Colonic mucosa (tissue), 4 donors: Measurements from ENCODE around the gene ANKEF1. TPM values are rescaled to one million over a fixed set of nuclear protein-coding genes. Genes with fewer than 3 reads are reported as not detected.

ENCODE experiments used
- DNase-seq: peaks from one replicate; pipeline ENCODE4 v3.0.0-alpha.2; 2020
- H3K27ac ChIP-seq: fragments of 200-600 bp; one replicate; pipeline ENCODE4 v1.8.0; 2021
- H3K27me3 ChIP-seq: fragments of 200-600 bp; one replicate; pipeline ENCODE4 v1.8.0; 2021
- H3K36me3 ChIP-seq: fragments of 200-600 bp; one replicate; pipeline ENCODE4 v1.8.0; 2021
- H3K4me1 ChIP-seq: fragments of 200-600 bp; one replicate; pipeline ENCODE4 v1.8.0; 2021; ENCODE audit warnings: mild to moderate bottlenecking
- H3K4me3 ChIP-seq: fragments of 200-600 bp; one replicate; pipeline ENCODE4 v1.8.0; 2021
- H3K9ac ChIP-seq, 2 donors: one replicate each; pipeline ENCODE4 v1.7.0; 2013; ENCODE audit warnings: control low read depth in 2 of 2, low read depth in 2 of 2, low read length in 2 of 2
- H3K9me3 ChIP-seq: fragments of 200-600 bp; one replicate; pipeline ENCODE4 v1.8.0; 2021
- intact Hi-C: fragments of 100-400 bp; cut with DNase I; formaldehyde crosslinking; loops from one replicate; pipeline ENCODE4 v1.14.1; 2022
- total RNA-seq, 2 donors: library from RNA; stranded (reverse); fragmentation: NEBNext Ultra II Directional in 1 of 2; extraction: Animal tissue kit (Norgen Biotek cat#: 25700) in 1 of 2; gene quantifications; one replicate each; pipeline ENCODE4 v1.2.1, GENCODE V29; 2021
- TF ChIP-seq, protein P1 (sequence below): fragments of 200-600 bp; IDR thresholded peaks from one replicate; pipeline ENCODE4 v1.8.0; 2022; ENCODE audit warnings: antibody characterized with exemption, mild to moderate bottlenecking
- donor health status: healthy.
- donor health status: DM: no; HTN: no; CAD: no.
- donor health status: DM: no; HTN: no; CAD: no.

Gene ANKEF1
- total RNA-seq, 2 donors from 2014 or later: 4.8 to 9.2 TPM

GRCh38 chr20:10077081-10077471 is 42.3 kb downstream of the ANKEF1 start:
- Histone ChIP-seq H3K4me1 (no peaks in the 10 kb centered on the region), H3K27me3 (no peaks in the 10 kb centered on the region), H3K9me3 (no peaks in the 10 kb centered on the region), H3K27ac (no peak overlapping the region), H3K36me3 (no peaks in the 10 kb centered on the region), H3K4me3 (no peak overlapping the region), H3K9ac (no peak overlapping the region)
- intact Hi-C loops: no loop called here
- peak; percentile 23 for DNase-seq
- TF ChIP-seq, protein P1, sequence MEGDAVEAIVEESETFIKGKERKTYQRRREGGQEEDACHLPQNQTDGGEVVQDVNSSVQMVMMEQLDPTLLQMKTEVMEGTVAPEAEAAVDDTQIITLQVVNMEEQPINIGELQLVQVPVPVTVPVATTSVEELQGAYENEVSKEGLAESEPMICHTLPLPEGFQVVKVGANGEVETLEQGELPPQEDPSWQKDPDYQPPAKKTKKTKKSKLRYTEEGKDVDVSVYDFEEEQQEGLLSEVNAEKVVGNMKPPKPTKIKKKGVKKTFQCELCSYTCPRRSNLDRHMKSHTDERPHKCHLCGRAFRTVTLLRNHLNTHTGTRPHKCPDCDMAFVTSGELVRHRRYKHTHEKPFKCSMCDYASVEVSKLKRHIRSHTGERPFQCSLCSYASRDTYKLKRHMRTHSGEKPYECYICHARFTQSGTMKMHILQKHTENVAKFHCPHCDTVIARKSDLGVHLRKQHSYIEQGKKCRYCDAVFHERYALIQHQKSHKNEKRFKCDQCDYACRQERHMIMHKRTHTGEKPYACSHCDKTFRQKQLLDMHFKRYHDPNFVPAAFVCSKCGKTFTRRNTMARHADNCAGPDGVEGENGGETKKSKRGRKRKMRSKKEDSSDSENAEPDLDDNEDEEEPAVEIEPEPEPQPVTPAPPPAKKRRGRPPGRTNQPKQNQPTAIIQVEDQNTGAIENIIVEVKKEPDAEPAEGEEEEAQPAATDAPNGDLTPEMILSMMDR: no peak

DNA sequence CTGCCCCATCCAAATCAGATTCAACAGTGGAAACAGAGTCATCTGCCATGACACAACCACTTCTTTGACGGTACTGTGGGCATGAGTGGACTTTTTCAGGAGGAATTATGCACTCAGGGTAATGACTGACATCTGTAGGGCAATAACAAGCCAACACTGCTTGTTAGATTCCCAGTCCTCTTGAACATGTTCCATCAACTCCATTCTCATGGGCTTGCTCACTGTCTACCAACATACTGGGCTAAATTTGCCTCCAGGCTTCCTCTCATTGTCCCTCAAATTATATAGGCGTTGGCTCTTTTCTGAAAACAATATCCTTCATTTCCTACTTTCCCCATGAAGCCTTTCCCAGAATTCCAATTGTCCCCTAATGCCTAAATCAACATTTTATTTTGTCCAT is 43.1 kb downstream of the ANKEF1 start:
- Histone ChIP-seq H3K36me3 (no peaks in the 10 kb centered on the region), H3K27ac (no peak overlapping the region), H3K27me3 (no peaks in the 10 kb centered on the region), H3K4me3 (no peak overlapping the region), H3K9ac (no peak overlapping the region), H3K9me3 (no peaks in the 10 kb centered on the region), H3K4me1 (no peaks in the 10 kb centered on the region)
- DNase-seq: no peak
- TF ChIP-seq, protein P1: no peak
- intact Hi-C loops: no loop called here

DNA sequence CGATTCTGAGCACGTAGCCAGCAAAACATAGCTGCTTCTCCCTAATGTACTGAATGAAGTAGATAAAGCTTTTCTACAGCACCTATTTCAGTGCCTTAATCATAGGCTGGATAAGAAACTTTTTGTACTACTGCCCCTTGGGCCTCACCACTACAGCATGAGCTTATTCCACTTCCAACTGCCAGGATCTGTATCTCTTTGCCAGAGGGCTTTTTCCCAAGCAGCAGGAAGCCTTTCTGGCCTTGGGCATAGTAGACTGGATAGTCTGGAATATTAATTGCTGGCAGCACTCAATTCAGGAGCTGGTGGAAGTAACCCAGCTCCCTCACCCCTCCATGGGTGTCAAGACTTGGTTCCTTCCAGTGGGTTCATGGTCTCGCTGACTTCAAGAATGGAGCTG is 43.6 kb downstream of the ANKEF1 start:
- no peaks in the 10 kb centered on the region for H3K36me3 ChIP-seq
- no peaks in the 10 kb centered on the region for H3K27me3 ChIP-seq
- no peak overlapping the region for H3K27ac ChIP-seq
- no peak for DNase-seq
- H3K4me1 ChIP-seq: no peaks in the 10 kb centered on the region
- no peak overlapping the region for H3K9ac ChIP-seq
- H3K9me3 ChIP-seq: no peaks in the 10 kb centered on the region
- intact Hi-C loops: no loop called here
- no peak overlapping the region for H3K4me3 ChIP-seq
- TF ChIP-seq, protein P1: no peak

- Histone ChIP-seq H3K27me3 (no peaks in the 10 kb centered on the region), H3K4me1 (no peaks in the 10 kb centered on the region), H3K27ac (no peak overlapping the region), H3K4me3 (no peak overlapping the region), H3K9me3 (no peaks in the 10 kb centered on the region), H3K9ac (no peak overlapping the region), H3K36me3 (no peaks in the 10 kb centered on the region)
- DNase-seq: no peak
- intact Hi-C loops: no loop called here
- TF ChIP-seq, protein P1: no peak
These were observed 45.2 kb downstream of the ANKEF1 start for GRCh38 chr20:10079964-10080363.

DNA sequence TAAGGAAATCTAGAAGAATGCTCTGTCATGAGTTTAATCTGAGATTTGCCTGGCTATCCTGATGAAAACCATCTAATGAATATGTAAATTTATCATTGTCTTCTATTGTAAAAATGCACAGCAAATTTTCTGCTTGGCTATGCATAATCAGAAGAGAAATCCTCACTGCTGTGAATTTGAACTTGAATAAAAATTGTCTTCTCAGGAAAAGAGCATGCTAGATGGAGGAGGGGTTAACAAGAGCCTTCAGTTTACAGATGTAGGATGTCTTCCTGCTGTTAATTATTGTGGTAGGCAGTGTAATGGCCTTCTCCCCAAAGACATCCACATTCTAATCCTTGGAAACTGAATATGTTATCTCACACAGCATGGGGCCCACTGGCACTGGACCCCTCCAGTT is 45.8 kb downstream of the ANKEF1 start:
- H3K36me3 ChIP-seq: no peaks in the 10 kb centered on the region
- no peak for DNase-seq
- intact Hi-C loops: no loop called here
- H3K4me3 ChIP-seq: no peak overlapping the region
- H3K27me3 ChIP-seq: no peaks in the 10 kb centered on the region
- no peaks in the 10 kb centered on the region for H3K9me3 ChIP-seq
- H3K4me1 ChIP-seq: no peaks in the 10 kb centered on the region
- TF ChIP-seq, protein P1: no peak
- no peak overlapping the region for H3K9ac ChIP-seq
- H3K27ac ChIP-seq: no peak overlapping the region
